B cell (primary cell): ENCODE results near the gene TAPBP.

ENCODE experiments used
- EZH2 ChIP-seq: IDR thresholded peaks from 2 replicates; pipeline ENCODE4 v1.6.1; 2012; ENCODE audit warnings: borderline replicate concordance, low read depth, mild to moderate bottlenecking, moderate library complexity, low read length; ENCODE audit not compliant: insufficient read depth, poor library complexity, severe bottlenecking
- TF ChIP-seq, protein P1 (sequence below): fragments of 200-600 bp; IDR thresholded peaks from one replicate; pipeline ENCODE4 v1.8.0; 2022; ENCODE audit warnings: antibody characterized with exemption, mild to moderate bottlenecking

DNA sequence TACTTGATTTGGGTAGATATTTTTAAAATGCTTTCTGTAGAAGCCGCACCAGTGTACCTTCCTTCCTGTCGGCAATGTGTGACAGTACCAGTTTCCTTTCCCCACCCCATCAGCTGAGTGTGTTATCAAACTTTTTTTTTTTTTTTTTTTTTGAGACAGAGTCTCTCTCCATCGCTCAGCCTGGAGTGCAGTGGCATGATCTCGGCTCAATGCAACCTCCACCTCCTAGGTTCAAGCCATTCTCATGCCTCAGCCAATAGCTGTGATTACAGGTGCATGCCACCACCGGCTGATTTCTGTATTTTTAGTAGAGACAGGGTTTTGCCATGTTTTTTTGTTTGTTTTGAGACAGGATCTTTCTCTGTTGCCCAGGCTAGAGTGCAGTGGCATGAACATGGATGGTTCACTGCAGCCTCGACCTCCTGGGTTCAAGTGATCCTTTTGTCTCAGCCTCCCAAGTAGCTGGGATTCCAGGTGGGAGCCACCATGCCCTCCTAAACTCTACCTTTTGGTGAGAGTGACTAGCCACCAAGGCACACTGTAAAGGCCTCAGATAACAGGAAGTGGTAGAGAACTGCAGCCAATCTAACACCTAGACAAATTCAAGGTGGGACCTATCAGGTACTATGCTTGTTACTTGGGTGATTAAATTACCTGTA is 30.2 kb upstream of the TAPBP start:
- TF ChIP-seq, protein P1, sequence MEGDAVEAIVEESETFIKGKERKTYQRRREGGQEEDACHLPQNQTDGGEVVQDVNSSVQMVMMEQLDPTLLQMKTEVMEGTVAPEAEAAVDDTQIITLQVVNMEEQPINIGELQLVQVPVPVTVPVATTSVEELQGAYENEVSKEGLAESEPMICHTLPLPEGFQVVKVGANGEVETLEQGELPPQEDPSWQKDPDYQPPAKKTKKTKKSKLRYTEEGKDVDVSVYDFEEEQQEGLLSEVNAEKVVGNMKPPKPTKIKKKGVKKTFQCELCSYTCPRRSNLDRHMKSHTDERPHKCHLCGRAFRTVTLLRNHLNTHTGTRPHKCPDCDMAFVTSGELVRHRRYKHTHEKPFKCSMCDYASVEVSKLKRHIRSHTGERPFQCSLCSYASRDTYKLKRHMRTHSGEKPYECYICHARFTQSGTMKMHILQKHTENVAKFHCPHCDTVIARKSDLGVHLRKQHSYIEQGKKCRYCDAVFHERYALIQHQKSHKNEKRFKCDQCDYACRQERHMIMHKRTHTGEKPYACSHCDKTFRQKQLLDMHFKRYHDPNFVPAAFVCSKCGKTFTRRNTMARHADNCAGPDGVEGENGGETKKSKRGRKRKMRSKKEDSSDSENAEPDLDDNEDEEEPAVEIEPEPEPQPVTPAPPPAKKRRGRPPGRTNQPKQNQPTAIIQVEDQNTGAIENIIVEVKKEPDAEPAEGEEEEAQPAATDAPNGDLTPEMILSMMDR = no peak
- TF ChIP-seq EZH2 = no peak
